HG02943 (cell line): ENCODE results near the gene GMCL2.

ENCODE experiments used
- ATAC-seq: cut with Tn5 transposase; IDR thresholded peaks from one replicate; pipeline ENCODE4 v1.9.1; 2021; ENCODE audit warnings: mild to moderate bottlenecking, low read depth, moderate library complexity; ENCODE audit not compliant: unreplicated experiment

Gene GMCL2

GRCh38 chr5:178191661-178192060, 4.5 kb upstream of the GMCL2 start:
- no peak for ATAC-seq

GRCh38 chr5:178189433-178189832, 2.3 kb upstream of the GMCL2 start:
- ATAC-seq, result no peak

GRCh38 chr5:178186427-178186826, 744 bp downstream of the GMCL2 start:
- no peak for ATAC-seq

GRCh38 chr5:178182158-178182876, 4.9 kb downstream of the GMCL2 start:
- no peak for ATAC-seq

- no peak for ATAC-seq
These were observed 6.9 kb downstream of the GMCL2 start for GRCh38 chr5:178180141-178180863.

GRCh38 chr5:178177569-178177968, 9.6 kb downstream of the GMCL2 start:
- ATAC-seq, result no peak

GRCh38 chr5:178176791-178177190, 10.4 kb downstream of the GMCL2 start:
- no peak for ATAC-seq

GRCh38 chr5:178174456-178174855, 12.7 kb downstream of the GMCL2 start:
- ATAC-seq, result no peak

- ATAC-seq, result no peak
These were observed 16.7 kb downstream of the GMCL2 start for GRCh38 chr5:178170455-178170854.

GRCh38 chr5:178165581-178165980, 21.6 kb downstream of the GMCL2 start:
- no peak for ATAC-seq

- peak; percentile 91 for ATAC-seq
These were observed 23.1 kb downstream of the GMCL2 start for GRCh38 chr5:178163772-178164735.

- ATAC-seq, result no peak
These were observed 24.7 kb downstream of the GMCL2 start for GRCh38 chr5:178162481-178162880.

- no peak for ATAC-seq
These were observed 27.0 kb downstream of the GMCL2 start for GRCh38 chr5:178160176-178160575.

GRCh38 chr5:178155065-178155464, 32.1 kb downstream of the GMCL2 start:
- no peak for ATAC-seq

GRCh38 chr5:178153530-178154340, 33.4 kb downstream of the GMCL2 start, which contains the start of gene NHP2:
NHP2 (minus strand) TSS chr5:178153885; CDS start chr5:178153817, 68 bp downstream.
- ATAC-seq, result peak; percentile 97

GRCh38 chr5:178152491-178153444, 34.4 kb downstream of the GMCL2 start:
- ATAC-seq, result no peak

GRCh38 chr5:178150977-178151734, 36.0 kb downstream of the GMCL2 start:
- no peak for ATAC-seq
